Fibroblast of peridontal ligament (primary cell): ENCODE measurements around the gene RXRA.

Source experiments
- DNase-seq: peaks from one replicate; pipeline ENCODE4 v3.0.0-alpha.2; 2010; ENCODE audit errors: extremely low read depth

Gene RXRA

GRCh38 chr9:134367061-134367460 lies 40.8 kb downstream of the RXRA start:
- DNase-seq, result no peak

DNA sequence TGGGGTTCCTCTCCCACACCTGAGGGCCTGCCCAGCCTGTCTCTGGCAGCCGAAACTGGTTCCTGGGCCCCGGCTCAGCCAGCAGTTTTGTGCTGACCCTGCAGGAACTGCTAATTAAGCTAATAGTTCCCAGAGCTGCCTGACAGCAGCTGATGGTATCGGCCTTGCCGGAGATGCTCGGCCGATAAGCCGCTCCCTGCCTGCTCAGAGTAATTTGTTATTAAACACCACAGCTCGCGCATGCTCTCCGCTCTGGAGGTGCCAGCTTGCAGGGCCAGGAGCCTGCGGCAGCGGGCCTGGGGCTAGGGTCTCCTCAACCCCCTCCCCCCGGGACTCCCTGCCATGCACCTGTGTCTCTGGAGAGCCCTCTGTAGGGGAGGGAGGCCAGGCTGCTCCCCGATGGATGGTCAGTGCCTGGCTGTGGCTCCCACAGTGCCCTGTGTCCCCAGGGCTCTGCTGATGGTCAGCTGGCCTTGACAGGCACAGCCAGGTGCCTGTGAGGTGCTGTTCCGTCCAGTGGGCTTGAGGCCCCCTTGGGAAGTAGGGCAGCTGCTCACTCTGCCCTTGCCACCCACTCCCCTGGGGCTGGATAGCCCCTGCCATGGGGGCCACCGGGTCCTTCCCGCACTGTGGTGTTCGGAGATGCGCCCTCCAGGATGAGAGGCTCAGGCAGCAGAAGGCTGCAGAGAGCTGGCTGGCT lies 41.7 kb downstream of the RXRA start:
- no peak for DNase-seq

GRCh38 chr9:134368571-134368970 lies 42.3 kb downstream of the RXRA start:
- DNase-seq, result no peak

DNA sequence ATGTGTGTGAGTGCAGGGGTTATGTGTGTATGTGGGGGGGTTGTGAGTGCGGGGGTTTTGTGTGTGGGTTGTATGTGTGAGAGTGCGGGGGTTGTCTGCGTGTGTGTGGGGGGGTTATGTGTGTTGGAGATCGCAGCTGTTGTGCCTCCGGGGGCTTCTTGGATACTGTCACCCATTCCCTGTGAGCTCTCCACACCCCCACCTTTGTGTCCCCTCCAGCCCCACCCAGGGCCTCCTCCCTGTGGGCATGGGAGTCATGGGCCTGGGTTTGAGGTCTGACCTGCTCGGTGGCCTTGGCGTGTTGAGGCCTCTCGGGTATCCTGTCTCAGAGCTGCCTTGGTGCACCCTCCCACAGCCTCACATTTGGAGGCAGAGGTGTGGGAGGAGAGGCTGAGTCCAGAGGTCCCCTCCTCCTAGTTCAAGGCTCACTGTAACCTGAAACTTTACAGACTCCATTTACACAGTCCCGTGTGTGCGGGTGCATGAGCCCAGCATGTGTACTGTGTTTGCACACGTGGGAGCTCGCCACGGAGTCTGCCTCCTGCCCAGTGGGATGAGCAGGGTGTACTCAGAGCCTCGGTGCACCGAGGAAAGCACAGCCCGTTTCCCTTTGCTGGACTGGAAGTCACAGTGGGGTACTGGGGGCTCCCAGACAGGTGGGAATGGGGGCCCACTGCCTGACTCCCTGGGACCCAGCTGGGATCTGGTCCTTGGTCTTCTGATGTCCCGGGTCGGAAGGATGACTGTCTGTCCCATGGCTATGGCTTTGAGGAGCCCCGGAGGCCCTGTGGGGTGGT lies 43.4 kb downstream of the RXRA start:
- no peak for DNase-seq

DNA sequence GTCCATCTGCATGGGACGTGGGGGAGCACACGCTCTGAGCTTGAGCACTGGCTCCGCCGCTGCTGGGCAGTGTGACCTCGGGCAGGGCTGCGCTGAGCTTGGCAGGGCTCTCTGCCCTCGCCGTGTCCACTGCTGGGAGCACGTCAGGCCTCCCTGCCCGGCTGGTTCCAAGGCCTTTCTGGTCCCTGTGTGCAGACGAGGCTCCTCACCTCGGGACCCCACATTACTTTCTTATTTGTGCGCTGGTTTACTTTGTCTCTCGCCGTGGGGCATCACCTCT lies 43.9 kb downstream of the RXRA start:
- DNase-seq, result no peak

- DNase-seq, result no peak
Measured at GRCh38 chr9:134370638-134371037, 44.4 kb downstream of the RXRA start.

DNA sequence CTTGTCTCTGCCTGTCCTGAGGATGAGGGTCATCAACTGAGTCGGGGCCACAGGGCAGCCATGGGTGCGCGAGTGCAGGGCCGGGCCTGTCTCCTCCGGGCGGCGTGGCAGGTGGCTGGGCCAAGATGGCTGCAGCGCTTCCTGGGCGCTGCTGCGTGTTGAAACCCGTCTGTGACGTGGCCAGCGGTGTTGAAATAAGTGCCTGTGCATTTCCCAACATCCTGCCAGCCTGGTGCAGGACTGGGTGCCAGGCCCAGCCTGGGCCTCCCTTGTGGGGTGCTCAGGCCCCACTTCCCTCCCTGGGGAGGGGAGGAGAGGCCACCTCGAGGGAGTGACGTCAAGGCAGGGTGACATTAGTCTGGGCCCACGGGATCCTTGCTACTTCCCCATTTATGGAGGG lies 45.5 kb downstream of the RXRA start:
- no peak for DNase-seq

GRCh38 chr9:134372581-134373267 lies 46.5 kb downstream of the RXRA start:
- no peak for DNase-seq

- DNase-seq, result no peak
Measured at GRCh38 chr9:134373269-134373668, 47.0 kb downstream of the RXRA start.

DNA sequence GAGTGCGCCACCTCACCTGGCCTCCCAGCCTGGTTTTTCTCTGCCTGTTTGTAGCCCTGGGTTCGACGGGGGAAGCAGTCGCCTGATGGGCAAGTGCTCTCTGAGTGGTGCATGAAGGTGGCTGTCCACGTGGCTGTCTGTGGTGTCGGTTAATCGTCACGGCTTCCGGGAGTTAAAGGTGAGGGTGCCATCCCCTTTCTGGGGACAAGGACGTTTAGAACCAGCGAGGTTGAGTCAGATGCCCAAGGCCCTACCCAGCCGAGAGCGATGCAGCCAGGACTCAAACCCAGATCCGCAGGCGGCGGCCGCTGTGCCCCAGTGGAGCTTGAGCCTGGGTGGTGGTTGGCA lies 47.7 kb downstream of the RXRA start:
- no peak for DNase-seq

GRCh38 chr9:134374301-134375010 lies 48.2 kb downstream of the RXRA start:
- DNase-seq, result no peak

- no peak for DNase-seq
Measured at GRCh38 chr9:134375011-134375390, 48.7 kb downstream of the RXRA start.

DNA sequence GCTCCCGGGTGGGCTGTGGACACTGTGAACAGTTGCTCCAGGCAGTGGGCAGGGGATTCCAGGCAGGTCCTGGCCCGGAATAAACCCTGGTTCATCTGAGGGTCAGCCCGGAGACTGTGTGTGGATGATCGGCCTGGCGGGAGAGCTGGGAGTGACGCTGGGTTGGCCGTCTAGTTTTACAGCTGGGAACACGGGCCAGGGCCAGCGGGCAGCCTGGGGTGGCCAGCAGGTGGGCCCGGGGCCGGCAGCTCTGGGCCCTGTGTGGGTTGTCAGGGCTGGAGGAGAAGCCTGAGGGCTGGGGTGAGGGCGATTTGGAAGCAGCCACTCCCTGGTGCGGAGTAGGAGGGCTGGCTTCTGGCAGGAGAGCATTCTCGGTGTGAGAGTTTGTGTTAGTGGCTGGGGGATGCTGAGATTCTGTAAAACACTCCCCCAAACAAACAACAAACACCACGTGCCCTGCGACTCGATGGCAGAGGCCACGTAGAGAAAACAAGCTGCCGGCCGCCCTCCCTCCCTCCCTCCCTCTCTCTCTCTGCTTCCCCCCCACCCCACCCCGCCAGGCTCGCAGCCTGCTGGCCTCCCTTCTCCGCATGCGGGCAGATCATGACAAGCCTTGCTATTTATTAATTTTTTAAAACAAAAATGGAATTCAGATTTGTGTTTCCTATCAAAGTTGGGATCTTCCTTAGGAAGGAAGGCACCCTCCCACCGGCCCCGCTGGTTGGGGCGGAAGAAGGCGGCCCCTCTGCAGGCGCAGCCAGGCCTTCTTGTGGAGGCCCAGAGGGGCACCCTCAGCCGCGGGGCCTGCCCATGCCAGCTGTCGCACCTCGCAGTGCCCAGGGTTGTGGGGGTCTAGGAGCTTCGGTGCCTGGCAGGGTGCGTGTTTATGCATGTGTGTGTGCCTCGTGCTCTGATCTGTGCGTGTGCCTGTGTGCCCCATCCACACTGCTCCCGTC lies 49.5 kb downstream of the RXRA start:
- DNase-seq, result peak; percentile 20

GRCh38 chr9:134376386-134377142 lies 50.3 kb downstream of the RXRA start:
- no peak for DNase-seq

- no peak for DNase-seq
Measured at GRCh38 chr9:134377143-134377484, 50.9 kb downstream of the RXRA start.

DNA sequence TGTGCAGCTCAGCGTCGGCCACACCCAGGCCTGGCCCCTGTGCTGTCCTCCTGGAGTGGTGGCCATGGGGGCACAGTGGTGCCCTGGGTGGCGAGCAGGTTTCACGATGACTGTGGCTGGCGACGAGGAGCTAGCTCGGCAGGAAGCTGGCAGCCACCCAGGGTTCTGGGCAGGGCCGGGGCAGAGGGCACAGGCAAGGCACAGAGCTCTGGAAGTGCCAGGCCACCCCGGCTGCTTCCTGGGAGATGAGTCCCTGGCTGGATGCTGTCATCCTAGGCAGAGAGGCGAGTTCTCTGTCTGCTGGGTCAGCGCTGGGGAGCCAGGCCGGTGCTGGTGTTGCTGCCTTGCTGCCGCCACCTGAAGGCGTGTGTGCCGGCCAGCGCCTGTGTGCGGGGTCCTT lies 51.7 kb downstream of the RXRA start:
- DNase-seq, result no peak

DNA sequence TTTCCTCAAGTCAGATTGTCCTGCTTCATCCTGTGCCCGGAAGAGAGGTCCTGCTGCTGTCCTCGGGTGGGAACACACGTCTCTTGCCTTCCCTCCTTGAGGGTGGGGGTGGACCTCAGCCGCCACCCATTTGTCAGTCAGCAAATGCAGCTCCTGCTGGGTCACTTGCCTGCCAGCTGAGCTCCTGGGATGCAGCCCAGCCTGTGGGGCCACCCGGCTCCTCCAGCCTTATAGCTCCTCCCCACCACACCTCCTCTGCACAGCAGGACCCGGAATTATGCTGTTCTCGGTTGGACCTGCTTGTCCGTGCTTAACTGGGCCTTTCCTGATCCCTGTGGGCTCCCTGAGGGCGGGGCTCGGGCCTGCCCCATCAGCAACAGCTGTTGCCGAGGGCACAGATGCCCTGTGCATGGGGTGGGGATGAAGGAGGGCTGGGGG lies 52.7 kb downstream of the RXRA start:
- DNase-seq, result no peak

DNA sequence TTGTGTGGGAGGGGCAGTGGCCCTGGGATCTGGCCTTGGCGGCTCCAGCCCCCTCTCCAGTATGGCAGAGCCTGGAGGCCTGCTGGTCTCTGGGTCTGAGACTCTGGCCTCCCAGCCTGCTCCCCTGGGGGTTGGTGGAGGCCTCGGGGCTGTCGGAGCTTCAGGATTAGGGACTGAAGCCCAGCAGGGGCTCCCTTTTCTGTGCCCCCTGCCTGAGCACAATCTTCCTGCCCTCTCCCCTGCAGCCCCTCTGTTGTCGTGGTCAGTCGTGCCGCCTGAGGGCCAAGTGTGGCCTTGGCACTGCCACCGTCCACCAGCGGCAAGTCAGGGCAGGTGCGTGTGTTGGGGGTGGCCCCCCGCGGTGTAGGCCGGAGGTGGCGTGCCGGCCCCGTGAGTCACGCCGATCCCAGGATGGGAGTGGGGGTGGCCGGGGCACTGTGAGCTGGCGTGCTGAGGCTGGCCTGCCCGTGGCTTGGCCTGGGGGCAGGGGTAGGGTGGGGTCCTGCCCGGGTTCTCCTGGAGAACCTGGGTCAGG lies 53.6 kb downstream of the RXRA start:
- no peak for DNase-seq

GRCh38 chr9:134380542-134381271 lies 54.5 kb downstream of the RXRA start:
- DNase-seq, result no peak

DNA sequence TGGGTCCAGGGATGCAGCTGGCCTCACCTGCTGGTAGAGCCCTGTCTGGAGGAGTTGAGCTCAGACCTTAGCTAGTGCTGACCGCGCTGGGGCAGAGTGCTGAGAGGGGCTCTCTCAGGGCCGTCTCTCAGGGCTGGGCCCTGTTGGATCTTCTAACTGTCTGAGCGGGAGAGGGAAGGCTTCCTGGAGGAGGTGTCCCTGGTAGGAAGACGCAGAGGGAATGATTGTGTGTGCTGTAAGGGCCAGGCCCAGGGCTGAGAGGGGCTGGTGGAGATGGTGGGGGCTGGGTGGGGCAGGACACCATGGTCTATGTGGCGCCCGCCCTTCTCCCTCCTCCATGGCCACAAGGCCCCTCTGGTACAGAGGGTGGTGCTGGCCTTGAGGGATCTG lies 55.0 kb downstream of the RXRA start:
- DNase-seq, result no peak
